IMR-90 (cell line): ENCODE measurements around the gene ITGB4. TPM values are rescaled to one million over a fixed set of nuclear protein-coding genes. Genes with fewer than 3 reads are reported as not detected.

ENCODE experiments used
- ATAC-seq: fragments of 200-7000 bp; cut with Tn5 transposase; 2 replicates; pipeline ENCODE4 v1.9.1; 2020; ENCODE audit warnings: low read depth, mild to moderate bottlenecking, moderate library complexity
- BruUV-seq: library from RNA; stranded (reverse); fragments of 400-500 nt; replicated peaks from 2 replicates; lab custom pipeline; 2021; lab: Mats Ljungman, UMichigan
- CTCF ChIA-PET: fragments of 300-600 bp; formaldehyde crosslinking; extraction: SDS; loops from one replicate; lab custom pipeline; 2021; ENCODE audit warnings: antibody characterized with exemption; lab: Yijun Ruan, JAX
- POLR2A ChIA-PET: fragments of 300-600 bp; sonication (Branson Sonifier 250); formaldehyde crosslinking; loops from one replicate; lab custom pipeline; 2022; ENCODE audit warnings: antibody characterized with exemption; ENCODE audit not compliant: unreplicated experiment; lab: Charles Lee
- DNase-seq: peaks from one replicate; pipeline ENCODE4 v3.0.0; 2013
- H2AFZ ChIP-seq: replicated peaks from 2 replicates; pipeline ENCODE3; 2013; ENCODE audit warnings: low read length, mild to moderate bottlenecking; ENCODE audit not compliant: poor library complexity
- H2AK5ac ChIP-seq: 2 replicates; pipeline ENCODE4 v1.6.1; 2013; ENCODE audit warnings: low read depth, low read length, inconsistent platforms
- H2AK9ac ChIP-seq: replicated peaks from 2 replicates; pipeline ENCODE3; 2013; ENCODE audit warnings: mild to moderate bottlenecking, low read depth, low read length, moderate library complexity; ENCODE audit not compliant: poor library complexity
- H2BK120ac ChIP-seq: 2 replicates; pipeline ENCODE4 v1.6.1; 2013; ENCODE audit warnings: low read depth, low read length, inconsistent platforms
- H2BK15ac ChIP-seq: 3 replicates; pipeline ENCODE4 v1.6.1; 2013; ENCODE audit warnings: low read depth, low read length, inconsistent platforms
- H2BK20ac ChIP-seq: 2 replicates; pipeline ENCODE4 v1.6.1; 2013; ENCODE audit warnings: low read depth, mild to moderate bottlenecking, inconsistent platforms, low read length, moderate library complexity
- H2BK5ac ChIP-seq: 2 replicates; pipeline ENCODE4 v1.6.1; 2013; ENCODE audit warnings: mild to moderate bottlenecking, low read depth, low read length, inconsistent platforms; ENCODE audit not compliant: poor library complexity, severe bottlenecking
- H3K14ac ChIP-seq: replicated peaks from 2 replicates; pipeline ENCODE4 v1.6.1; 2013; ENCODE audit warnings: low read depth, low read length, inconsistent platforms
- H3K18ac ChIP-seq: 2 replicates; pipeline ENCODE4 v1.6.1; 2013; ENCODE audit warnings: low read depth, low read length, control low read depth
- H3K23ac ChIP-seq: 2 replicates; pipeline ENCODE4 v1.6.1; 2013; ENCODE audit warnings: low read depth, low read length, inconsistent platforms
- H3K27ac ChIP-seq: 2 replicates; pipeline ENCODE4 v1.5.1; 2013; ENCODE audit warnings: mild to moderate bottlenecking, control low read depth, low read length; ENCODE audit not compliant: insufficient read depth
- H3K27me3 ChIP-seq: 2 replicates; pipeline ENCODE4 v1.6.1; 2013; ENCODE audit warnings: low read length; ENCODE audit not compliant: control insufficient read depth, insufficient read depth
- H3K36me3 ChIP-seq: 2 replicates; pipeline ENCODE4 v1.6.1; 2013; ENCODE audit warnings: low read length, mixed read lengths; ENCODE audit not compliant: control insufficient read depth, insufficient read depth
- H3K4ac ChIP-seq: 2 replicates; pipeline ENCODE4 v1.6.1; 2013; ENCODE audit warnings: low read depth, low read length, inconsistent platforms
- H3K4me1 ChIP-seq: 2 replicates; pipeline ENCODE4 v1.6.1; 2013; ENCODE audit warnings: low read length, mixed read lengths; ENCODE audit not compliant: control insufficient read depth, insufficient read depth
- H3K4me2 ChIP-seq: 2 replicates; pipeline ENCODE4 v1.6.1; 2013; ENCODE audit warnings: low read depth, mild to moderate bottlenecking, control low read depth, low read length, moderate library complexity
- H3K4me3 ChIP-seq: 2 replicates; pipeline ENCODE4 v1.5.1; 2013; ENCODE audit warnings: low read depth, mild to moderate bottlenecking, control low read depth, low read length, moderate library complexity; ENCODE audit not compliant: insufficient read depth
- H3K56ac ChIP-seq: 2 replicates; pipeline ENCODE4 v1.6.1; 2013; ENCODE audit warnings: low read length, inconsistent platforms; ENCODE audit not compliant: insufficient read depth; ENCODE audit errors: extremely low read depth
- H3K79me1 ChIP-seq, 2 experiments: 2 replicates each; pipeline ENCODE4 v1.6.1; 2013; ENCODE audit warnings: low read length in 2 of 2, inconsistent platforms in 1 of 2, low read depth in 1 of 2
- H3K9ac ChIP-seq: 2 replicates; pipeline ENCODE4 v1.6.1; 2013; ENCODE audit warnings: low read depth, low read length, control low read depth
- H3K9me1 ChIP-seq: 2 replicates; pipeline ENCODE4 v1.6.1; 2013; ENCODE audit warnings: low read length, inconsistent platforms; ENCODE audit not compliant: insufficient read depth
- H3K9me3 ChIP-seq: 2 replicates; pipeline ENCODE4 v1.6.1; 2013; ENCODE audit warnings: low read length; ENCODE audit not compliant: control insufficient read depth, insufficient read depth
- H4K20me1 ChIP-seq: 2 replicates; pipeline ENCODE4 v1.6.1; 2013; ENCODE audit warnings: low read length, inconsistent platforms; ENCODE audit not compliant: insufficient read depth
- H4K5ac ChIP-seq: 2 replicates; pipeline ENCODE4 v1.6.1; 2013; ENCODE audit warnings: mild to moderate bottlenecking, low read depth, low read length, control low read depth
- H4K8ac ChIP-seq, 2 experiments: 2 replicates each; pipeline ENCODE4 v1.6.1; 2013; ENCODE audit warnings: low read depth in 2 of 2, low read length in 2 of 2, control low read depth in 1 of 2, inconsistent platforms in 1 of 2
- H4K91ac ChIP-seq: 2 replicates; pipeline ENCODE4 v1.6.1; 2013; ENCODE audit warnings: low read depth, low read length, inconsistent platforms; ENCODE audit not compliant: insufficient read depth
- CTCF ChIP-seq: conservative IDR thresholded peaks from 2 replicates; pipeline ENCODE4 v1.5.1; 2012; ENCODE audit warnings: mild to moderate bottlenecking, low read depth, low read length, improper control_type of control experiment
- ELK1 ChIP-seq: fragments of 150-350 bp; IDR thresholded peaks from 2 replicates; pipeline ENCODE4 v1.6.1; 2016; ENCODE audit warnings: low read depth, mild to moderate bottlenecking, low read length, moderate library complexity, borderline replicate concordance
- MAFK ChIP-seq: IDR thresholded peaks from 2 replicates; pipeline ENCODE4 v1.6.1; 2012; ENCODE audit warnings: low read depth, low read length, improper control_type of control experiment
- SMC3 ChIP-seq: fragments of 150-350 bp; IDR thresholded peaks from 2 replicates; pipeline ENCODE4 v1.6.1; 2016; ENCODE audit warnings: low read depth, mild to moderate bottlenecking, antibody characterized with exemption, low read length, moderate library complexity
- WGBS, 2 experiments: methylation state at CpG; one replicate each; pipeline versions ENCODE4 v1.1.5 to v1.1.7; 2013; ENCODE audit warnings: missing lambda C conversion rate in 2 of 2; ENCODE audit not compliant: insufficient read length in 1 of 2; ENCODE audit errors: extremely low coverage in 2 of 2; 5-methylcytosine and 5-hydroxymethylcytosine counted together
- dilution Hi-C: fragments of 300-500 bp; cut with HindIII; formaldehyde crosslinking; loops from one replicate; pipeline ENCODE4 v1.14.3; 2018; ENCODE audit warnings: low sequenced_read_pairs; ENCODE audit not compliant: unreplicated experiment
- in situ Hi-C: fragments of 300-500 bp; cut with MboI; formaldehyde crosslinking; loops from 3 replicates; pipeline ENCODE4 v1.14.3; 2019; ENCODE audit warnings: low sequenced_read_pairs, inconsistent platforms, mixed read lengths
- intact Hi-C: fragments of 100-400 bp; cut with micrococcal nuclease; formaldehyde crosslinking; loops from 2 replicates; pipeline ENCODE4 v1.10.0; 2022
- polyA plus RNA-seq, 3 experiments: library from polyadenylated mRNA; depleted of rRNA; stranded (reverse); fragments of >200 nt; gene quantifications; 2 replicates each; pipeline ENCODE4 v1.2.3, GENCODE V29; 2012; ENCODE audit warnings: low replicate concordance in 1 of 3
- total RNA-seq: library from RNA; depleted of rRNA; stranded (reverse); fragments of >200 nt; gene quantifications from 2 replicates; pipeline ENCODE4 v1.2.3, GENCODE V29; 2012

ITGB4 gene
- total and polyA plus RNA-seq, 2 of the 4 experiments (the other 2 are of a cell fraction): under 0.01 to 0.27 TPM

- in situ Hi-C loops: no loop called here
- peaks cover 44 to 91% of the 10 kb centered on the region in 2 experiments for H3K79me1 ChIP-seq
- H4K5ac ChIP-seq: peak overlapping the region; percentile 1; the same call in 1 of the 2 replicates
- peak overlapping the region; percentile 40 for H2BK5ac ChIP-seq
- no peak overlapping the region for H2BK20ac ChIP-seq
- no TSS peak for BruUV-seq
- no peak overlapping the region for H2AK5ac ChIP-seq
- H2AK9ac ChIP-seq: peak overlapping the region; percentile 71
- peaks cover 64% of the 10 kb centered on the region for H4K20me1 ChIP-seq
- no peak overlapping the region for H3K14ac ChIP-seq
- DNase-seq: peak; percentile 56
- H3K4me2 ChIP-seq: no peak overlapping the region
- H2AFZ ChIP-seq: peak overlapping the region; percentile 28
- peak; percentile 65 for ATAC-seq
- H2BK120ac ChIP-seq: no peak overlapping the region
- peaks cover 36% of the 10 kb centered on the region for H3K9me1 ChIP-seq
- H4K8ac ChIP-seq: peak overlapping the region in 1 of 2 experiments; percentile 39; a peak in 1 of 4 replicates
- peaks cover 16% of the 10 kb centered on the region for H3K4me1 ChIP-seq
- dilution Hi-C loops: no loop called here
- H3K18ac ChIP-seq: no peak overlapping the region
- no peaks in the 10 kb centered on the region for H3K27me3 ChIP-seq
- H3K9me3 ChIP-seq: no peaks in the 10 kb centered on the region
- POLR2A ChIA-PET: no interaction called here
- WGBS, 2 experiments: no CpG with 5 or more reads among the region's 19 CpGs
- intact Hi-C loops: no loop called here
- peaks cover 37% of the 10 kb centered on the region for H3K36me3 ChIP-seq
- H4K91ac ChIP-seq: no peak overlapping the region
- H3K23ac ChIP-seq: no peak overlapping the region
- H3K4me3 ChIP-seq: no peak overlapping the region
- CTCF ChIA-PET: interaction anchor here (1.0 kb wide), 1 partner anchor 60 kb away, joined by 3 read pairs; no protein-coding TSS in a partner anchor
- no peak overlapping the region for H3K56ac ChIP-seq
- no peak overlapping the region for H2BK15ac ChIP-seq
- H3K9ac ChIP-seq: no peak overlapping the region
- H3K4ac ChIP-seq: no peak overlapping the region
- TF ChIP-seq MAFK: no peak
- TF ChIP-seq CTCF: 0 out of 2 replicates have a peak, but pooled peaks have one; percentile 15
- no peak for TF ChIP-seq SMC3
- no peak for TF ChIP-seq ELK1
- H3K27ac ChIP-seq: no peak overlapping the region
Observed at GRCh38 chr17:75693500-75694481, 27.5 kb upstream of the ITGB4 start.
